ENCODE results near the gene UXS1.

Gene UXS1

GRCh38 chr2:106044021-106044420 lies 150.1 kb downstream of the UXS1 start:
- ATAC-seq: no peak
- TF ChIP-seq PPARA (CRISPR knock-in tag; IDR thresholded peaks at IDR 0.05; ENCODE audit: borderline replicate concordance) (no peak), GLIS3 (CRISPR knock-in tag; IDR thresholded peaks at IDR 0.05) (no peak), PATZ1 (CRISPR knock-in tag; IDR thresholded peaks at IDR 0.05; ENCODE audit: borderline replicate concordance) (no peak), RARB (CRISPR knock-in tag; IDR thresholded peaks at IDR 0.05) (no peak), ESRRG (CRISPR knock-in tag; IDR thresholded peaks at IDR 0.05) (no peak)

Measured in SK-N-SH treated with all-trans-retinoic acid at 6 μM for 48 hours (cell line).